ENCODE results near the gene E2F4. TPM values are rescaled to one million over a fixed set of nuclear protein-coding genes. Genes with fewer than 3 reads are reported as not detected.

Gene E2F4
- total RNA-seq, 1 donor from 2014 or later = 97.0 TPM

GRCh38 chr16:67226295-67226803 is 34.4 kb downstream of the E2F4 start:
- Mint-ChIP-seq H3K9me3 (no peaks in the 10 kb centered on the region), H3K4me3 (peak overlapping the region; percentile 98), H3K4me1 (peaks cover 25% of the 10 kb centered on the region), H3K36me3 (ENCODE audit: low read depth) (peaks cover 5% of the 10 kb centered on the region), H3K27me3 (ENCODE audit: low read depth) (no peaks in the 10 kb centered on the region), H3K27ac (ENCODE audit: unreplicated experiment) (peak overlapping the region; percentile 87)
- no peak for DNase-seq (ENCODE audit: low read depth, low spot score)
- no peak for TF ChIP-seq CTCF (conservative IDR thresholded peaks at IDR 0.05)

- Mint-ChIP-seq H3K4me3 (peak within 1 kb of the TSS; percentile 98), H3K4me1 (peaks cover 25% of the 10 kb centered on the region), H3K36me3 (ENCODE audit: low read depth) (peaks cover 5% of the 10 kb centered on the region), H3K27me3 (ENCODE audit: low read depth) (no peaks in the 10 kb centered on the region), H3K27ac (ENCODE audit: unreplicated experiment) (peak within 1 kb of the TSS; percentile 88), H3K9me3 (no peaks in the 10 kb centered on the region)
- DNase-seq (ENCODE audit: low read depth, low spot score) = peak; percentile 98
- TF ChIP-seq CTCF (conservative IDR thresholded peaks at IDR 0.05) = no peak
These were observed 35.0 kb downstream of the E2F4 start, which contains the start of gene TMEM208 for GRCh38 chr16:67226804-67227566. Gene TMEM208, plus strand, starts transcription at chr16:67227130. Its CDS starts 89 bp downstream, at chr16:67227219.

- peak overlapping the region; percentile 88 for H3K27ac Mint-ChIP-seq (ENCODE audit: unreplicated experiment)
- H3K27me3 Mint-ChIP-seq (ENCODE audit: low read depth) = no peaks in the 10 kb centered on the region
- peaks cover 25% of the 10 kb centered on the region for H3K4me1 Mint-ChIP-seq
- H3K9me3 Mint-ChIP-seq = no peaks in the 10 kb centered on the region
- no peak for TF ChIP-seq CTCF (conservative IDR thresholded peaks at IDR 0.05)
- DNase-seq (ENCODE audit: low read depth, low spot score) = no peak
- peak overlapping the region; percentile 98 for H3K4me3 Mint-ChIP-seq
- H3K36me3 Mint-ChIP-seq (ENCODE audit: low read depth) = peaks cover 5% of the 10 kb centered on the region
These were observed 35.6 kb downstream of the E2F4 start for GRCh38 chr16:67227567-67227921.

GRCh38 chr16:67228034-67228785 is 36.3 kb downstream of the E2F4 start:
- Mint-ChIP-seq H3K27ac (ENCODE audit: unreplicated experiment) (peak overlapping the region; percentile 45), H3K36me3 (ENCODE audit: low read depth) (peaks cover 5% of the 10 kb centered on the region), H3K4me1 (peaks cover 25% of the 10 kb centered on the region), H3K4me3 (peak overlapping the region; percentile 98), H3K9me3 (no peaks in the 10 kb centered on the region), H3K27me3 (ENCODE audit: low read depth) (no peaks in the 10 kb centered on the region)
- no peak for TF ChIP-seq CTCF (conservative IDR thresholded peaks at IDR 0.05)
- DNase-seq (ENCODE audit: low read depth, low spot score) = no peak

- Mint-ChIP-seq H3K4me1 (peaks cover 25% of the 10 kb centered on the region), H3K27me3 (ENCODE audit: low read depth) (no peaks in the 10 kb centered on the region), H3K9me3 (no peaks in the 10 kb centered on the region), H3K4me3 (peak overlapping the region; percentile 98), H3K36me3 (ENCODE audit: low read depth) (peaks cover 5% of the 10 kb centered on the region), H3K27ac (ENCODE audit: unreplicated experiment) (no peak overlapping the region)
- TF ChIP-seq CTCF (conservative IDR thresholded peaks at IDR 0.05) = no peak
- DNase-seq (ENCODE audit: low read depth, low spot score) = no peak
These were observed 37.0 kb downstream of the E2F4 start for GRCh38 chr16:67228905-67229304.

All from neural crest cell (in vitro differentiated cells).